Adipocyte (in vitro differentiated cells): ENCODE data around the gene APH1B.

Source experiments
- DNase-seq: peaks from one replicate; pipeline ENCODE4 v3.0.0-alpha.2; 2015; ENCODE audit warnings: low read depth
- H3K27me3 ChIP-seq: replicated peaks from 2 replicates; pipeline ENCODE4 v1.7.0; 2013; ENCODE audit warnings: mild to moderate bottlenecking, low read length, moderate library complexity; ENCODE audit not compliant: control insufficient read depth, insufficient read depth
- H3K36me3 ChIP-seq: 2 replicates; pipeline ENCODE4 v1.7.0; 2013; ENCODE audit warnings: low read length, mild to moderate bottlenecking, moderate library complexity; ENCODE audit not compliant: control insufficient read depth, insufficient read depth, severe bottlenecking
- H3K4me1 ChIP-seq: 2 replicates; pipeline ENCODE4 v1.7.0; 2013; ENCODE audit warnings: mild to moderate bottlenecking, low read length, moderate library complexity; ENCODE audit not compliant: control insufficient read depth, insufficient read depth
- H3K4me3 ChIP-seq: 2 replicates; pipeline ENCODE4 v1.7.0; 2013; ENCODE audit warnings: mild to moderate bottlenecking, low read length, moderate library complexity
- H3K9ac ChIP-seq: 2 replicates; pipeline ENCODE4 v1.7.0; 2013; ENCODE audit warnings: mild to moderate bottlenecking, low read length, moderate library complexity
- H3K9me3 ChIP-seq: 2 replicates; pipeline ENCODE4 v1.7.0; 2013; ENCODE audit warnings: mild to moderate bottlenecking, low read length, moderate library complexity; ENCODE audit not compliant: control insufficient read depth

Gene APH1B

GRCh38 chr15:63283126-63283525 is 5.7 kb downstream of the APH1B start:
- Histone ChIP-seq H3K36me3 (peaks cover 49% of the 10 kb centered on the region), H3K4me1 (peaks cover 16% of the 10 kb centered on the region), H3K9me3 (no peaks in the 10 kb centered on the region), H3K27me3 (no peaks in the 10 kb centered on the region), H3K4me3 (no peak overlapping the region), H3K9ac (no peak overlapping the region)
- DNase-seq, result no peak

GRCh38 chr15:63284335-63284734 is 6.9 kb downstream of the APH1B start:
- Histone ChIP-seq H3K36me3 (peaks cover 53% of the 10 kb centered on the region), H3K4me3 (no peak overlapping the region), H3K4me1 (peaks cover 12% of the 10 kb centered on the region), H3K9me3 (no peaks in the 10 kb centered on the region), H3K27me3 (no peaks in the 10 kb centered on the region), H3K9ac (no peak overlapping the region)
- DNase-seq, result no peak

- no peak overlapping the region for H3K4me3 ChIP-seq
- peak overlapping the region; percentile 24 for H3K9ac ChIP-seq
- H3K9me3 ChIP-seq, result no peaks in the 10 kb centered on the region
- H3K27me3 ChIP-seq, result no peaks in the 10 kb centered on the region
- peaks cover 28% of the 10 kb centered on the region for H3K4me1 ChIP-seq
- DNase-seq, result no peak
- peaks cover 42% of the 10 kb centered on the region for H3K36me3 ChIP-seq
Observed at GRCh38 chr15:63287109-63287508, 9.7 kb downstream of the APH1B start.

- Histone ChIP-seq H3K4me1 (peaks cover 36% of the 10 kb centered on the region), H3K9me3 (no peaks in the 10 kb centered on the region), H3K36me3 (peaks cover 40% of the 10 kb centered on the region), H3K27me3 (no peaks in the 10 kb centered on the region), H3K9ac (peak overlapping the region; percentile 39), H3K4me3 (no peak overlapping the region)
- DNase-seq, result no peak
Observed at GRCh38 chr15:63288342-63288741, 10.9 kb downstream of the APH1B start.

- peak; percentile 86 for DNase-seq
- peaks cover 35% of the 10 kb centered on the region for H3K36me3 ChIP-seq
- H3K27me3 ChIP-seq, result no peaks in the 10 kb centered on the region
- peaks cover 40% of the 10 kb centered on the region for H3K4me1 ChIP-seq
- no peaks in the 10 kb centered on the region for H3K9me3 ChIP-seq
- peak overlapping the region; percentile 39 for H3K9ac ChIP-seq
- H3K4me3 ChIP-seq, result no peak overlapping the region
Observed at GRCh38 chr15:63288778-63289378, 11.5 kb downstream of the APH1B start.

- no peaks in the 10 kb centered on the region for H3K27me3 ChIP-seq
- H3K4me3 ChIP-seq, result peak overlapping the region; percentile 59
- H3K4me1 ChIP-seq, result peaks cover 54% of the 10 kb centered on the region
- H3K9me3 ChIP-seq, result no peaks in the 10 kb centered on the region
- peak; percentile 66 for DNase-seq
- H3K9ac ChIP-seq, result peak overlapping the region; percentile 69
- peaks cover 14% of the 10 kb centered on the region for H3K36me3 ChIP-seq
Observed at GRCh38 chr15:63291507-63291906, 14.1 kb downstream of the APH1B start.

- Histone ChIP-seq H3K4me1 (peaks cover 49% of the 10 kb centered on the region), H3K36me3 (peaks cover 8% of the 10 kb centered on the region), H3K4me3 (peak overlapping the region; percentile 59), H3K9me3 (no peaks in the 10 kb centered on the region), H3K9ac (peak overlapping the region; percentile 35), H3K27me3 (no peaks in the 10 kb centered on the region)
- DNase-seq, result no peak
Observed at GRCh38 chr15:63292241-63292640, 14.8 kb downstream of the APH1B start.

- Histone ChIP-seq H3K4me3 (peak overlapping the region; percentile 59), H3K27me3 (no peaks in the 10 kb centered on the region), H3K9ac (peak overlapping the region; percentile 35), H3K9me3 (no peaks in the 10 kb centered on the region), H3K4me1 (peaks cover 47% of the 10 kb centered on the region), H3K36me3 (peaks cover 14% of the 10 kb centered on the region)
- DNase-seq, result peak; percentile 37
Observed at GRCh38 chr15:63292771-63293170, 15.4 kb downstream of the APH1B start.

- no peak overlapping the region for H3K4me3 ChIP-seq
- H3K4me1 ChIP-seq, result peaks cover 41% of the 10 kb centered on the region
- H3K9ac ChIP-seq, result no peak overlapping the region
- H3K27me3 ChIP-seq, result no peaks in the 10 kb centered on the region
- no peak for DNase-seq
- H3K9me3 ChIP-seq, result no peaks in the 10 kb centered on the region
- H3K36me3 ChIP-seq, result peaks cover 19% of the 10 kb centered on the region
Observed at GRCh38 chr15:63294359-63294758, 17.0 kb downstream of the APH1B start.

- Histone ChIP-seq H3K4me3 (no peak overlapping the region), H3K9ac (no peak overlapping the region), H3K4me1 (peaks cover 41% of the 10 kb centered on the region), H3K9me3 (no peaks in the 10 kb centered on the region), H3K36me3 (peaks cover 26% of the 10 kb centered on the region), H3K27me3 (no peaks in the 10 kb centered on the region)
- DNase-seq, result no peak
Observed at GRCh38 chr15:63295341-63295740, 17.9 kb downstream of the APH1B start.

- H3K9ac ChIP-seq, result no peak overlapping the region
- no peak for DNase-seq
- no peaks in the 10 kb centered on the region for H3K9me3 ChIP-seq
- no peaks in the 10 kb centered on the region for H3K27me3 ChIP-seq
- peaks cover 35% of the 10 kb centered on the region for H3K4me1 ChIP-seq
- no peak overlapping the region for H3K4me3 ChIP-seq
- H3K36me3 ChIP-seq, result peaks cover 29% of the 10 kb centered on the region
Observed at GRCh38 chr15:63296195-63296594, 18.8 kb downstream of the APH1B start.
